HG03520 (cell line): Measurements from ENCODE around the gene CHCHD3.

ENCODE experiments used
- ATAC-seq: cut with Tn5 transposase; IDR thresholded peaks from one replicate; pipeline ENCODE4 v1.9.1; 2021; ENCODE audit warnings: mild to moderate bottlenecking, moderate library complexity; ENCODE audit not compliant: unreplicated experiment

CHCHD3 gene

DNA sequence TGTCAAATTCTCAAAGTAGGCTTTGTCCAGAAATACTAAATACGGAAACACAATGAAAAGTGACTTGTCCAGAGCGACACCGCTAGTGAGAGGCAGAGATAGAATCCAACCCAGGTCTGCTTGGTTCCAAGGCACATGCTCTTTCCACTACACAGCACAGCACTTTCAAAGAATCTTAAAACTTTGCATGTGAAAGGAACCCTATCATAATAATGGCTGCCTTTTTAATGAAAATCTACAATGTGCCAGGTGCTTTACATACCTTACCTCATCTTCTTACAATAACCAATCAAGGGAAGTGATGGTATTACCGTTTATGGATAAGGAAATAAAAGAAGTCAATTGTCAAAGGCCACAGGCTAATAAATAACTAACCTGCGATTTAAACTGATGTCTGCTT is 2.6 kb downstream of the CHCHD3 start:
- ATAC-seq = no peak

DNA sequence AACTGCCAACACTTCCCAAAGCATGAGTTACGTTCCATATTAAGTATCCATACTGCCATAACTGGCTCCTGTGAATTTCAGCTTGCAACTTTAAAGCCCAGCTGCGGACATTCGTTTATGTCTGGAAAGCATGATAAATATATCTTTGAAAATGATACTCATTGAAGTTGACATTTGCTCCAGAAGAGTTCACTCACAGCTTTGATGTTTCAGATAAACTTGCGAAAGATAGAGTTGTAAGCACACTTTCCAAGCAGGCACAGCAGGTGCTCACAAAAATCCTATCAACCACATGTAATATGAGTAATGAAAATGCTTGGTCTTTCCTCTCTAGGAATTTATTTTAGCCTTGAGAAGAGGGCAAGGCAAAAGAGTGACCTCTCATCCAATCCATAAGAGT is 4.5 kb downstream of the CHCHD3 start:
- no peak for ATAC-seq

- no peak for ATAC-seq
Observed at GRCh38 chr7:133076142-133076541, 5.7 kb downstream of the CHCHD3 start.

- ATAC-seq = no peak
Observed at GRCh38 chr7:133071506-133071905, 10.4 kb downstream of the CHCHD3 start.

DNA sequence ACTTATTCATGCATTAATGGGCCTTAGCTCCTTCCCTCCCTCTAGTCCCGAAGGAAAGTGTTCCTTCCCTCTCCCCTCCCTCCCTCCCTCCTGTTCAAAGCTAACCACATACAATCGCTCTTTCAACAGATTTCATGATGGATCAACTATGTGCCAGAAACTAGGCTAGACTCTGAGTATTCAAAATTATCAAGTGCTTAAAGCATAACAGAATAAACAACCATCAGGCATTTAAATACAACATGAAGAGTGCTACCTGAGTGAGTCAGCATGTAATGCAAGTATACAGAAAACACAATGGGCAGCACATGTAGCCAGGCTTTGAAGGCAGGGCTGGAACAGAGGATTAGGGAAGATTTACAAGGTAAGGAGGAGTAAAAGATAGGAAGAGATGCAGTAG is 11.3 kb downstream of the CHCHD3 start:
- ATAC-seq = no peak

DNA sequence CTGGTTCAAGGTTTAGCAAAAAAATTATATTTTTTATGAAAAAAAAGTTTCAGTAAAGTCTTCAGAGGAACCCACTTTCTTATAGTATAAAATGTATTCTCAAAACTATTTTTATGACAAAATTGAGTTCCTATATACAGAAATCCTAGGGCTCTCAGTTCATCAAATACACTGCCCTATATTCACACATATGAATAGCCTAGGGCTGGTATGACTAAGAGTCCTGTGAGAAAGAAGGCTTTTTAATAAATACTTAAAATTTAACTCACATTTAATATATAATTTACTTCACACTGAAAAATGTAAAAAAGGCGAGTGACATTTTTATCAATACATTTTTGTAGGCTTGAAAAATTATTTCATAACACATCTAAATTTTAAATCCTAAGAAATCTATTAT is 16.6 kb downstream of the CHCHD3 start:
- ATAC-seq = no peak

DNA sequence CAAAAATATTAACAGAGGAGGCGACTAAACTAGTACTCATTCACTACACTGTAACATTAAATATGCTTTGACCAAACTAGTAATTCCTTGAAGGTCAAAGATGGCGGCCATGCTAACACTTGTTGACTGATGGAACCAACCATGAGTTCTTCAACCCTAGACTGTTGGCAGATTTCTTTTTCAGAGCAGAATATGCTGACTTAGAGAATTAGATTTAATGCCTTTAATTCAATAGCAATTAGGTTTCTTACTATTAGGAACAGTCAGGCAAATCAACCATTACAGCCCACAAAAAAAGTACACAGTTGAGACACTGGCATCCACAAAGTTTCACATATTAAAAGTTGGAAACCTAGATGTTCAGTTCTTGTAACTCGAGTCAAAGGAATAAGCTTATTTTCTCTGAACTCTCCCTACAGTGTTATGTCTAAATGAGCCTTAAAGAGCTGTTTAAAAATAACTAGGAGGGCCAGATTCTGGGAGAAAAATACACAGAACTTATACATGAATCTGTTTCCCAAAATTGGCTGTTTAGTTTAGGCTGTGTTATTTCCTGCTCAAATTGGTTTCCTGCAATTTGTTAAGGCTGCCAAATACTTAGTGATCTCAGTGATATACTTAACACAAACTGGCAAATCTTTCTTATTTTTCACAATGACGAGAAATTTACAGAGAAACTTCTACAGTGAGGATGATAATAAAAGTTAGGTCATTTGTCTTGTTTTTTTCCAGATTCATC is 17.6 kb downstream of the CHCHD3 start:
- no peak for ATAC-seq

- ATAC-seq = no peak
Observed at GRCh38 chr7:133061792-133062191, 20.1 kb downstream of the CHCHD3 start.

GRCh38 chr7:133061357-133061756 is 20.5 kb downstream of the CHCHD3 start:
- no peak for ATAC-seq

- ATAC-seq = no peak
Observed at GRCh38 chr7:133060004-133060403, 21.9 kb downstream of the CHCHD3 start.

DNA sequence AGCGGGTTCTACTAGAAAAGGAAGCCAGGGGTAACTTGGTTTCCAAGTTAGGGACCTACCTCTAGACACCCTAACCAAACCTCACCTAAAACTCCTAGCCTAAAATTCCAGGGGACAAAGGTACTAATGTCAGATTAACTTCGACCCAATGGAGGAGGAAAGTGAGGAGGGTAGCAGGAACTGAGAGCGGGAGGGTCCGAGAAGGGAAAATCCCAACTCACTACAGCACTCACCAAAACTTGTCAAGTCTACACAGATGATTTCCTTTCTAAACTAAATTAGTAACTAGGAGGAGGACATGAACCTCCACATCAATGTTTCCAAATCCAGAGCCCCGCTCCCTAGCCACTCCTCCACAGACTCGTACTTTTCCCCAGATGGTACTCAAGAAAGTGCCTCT is 22.6 kb downstream of the CHCHD3 start:
- ATAC-seq = no peak

DNA sequence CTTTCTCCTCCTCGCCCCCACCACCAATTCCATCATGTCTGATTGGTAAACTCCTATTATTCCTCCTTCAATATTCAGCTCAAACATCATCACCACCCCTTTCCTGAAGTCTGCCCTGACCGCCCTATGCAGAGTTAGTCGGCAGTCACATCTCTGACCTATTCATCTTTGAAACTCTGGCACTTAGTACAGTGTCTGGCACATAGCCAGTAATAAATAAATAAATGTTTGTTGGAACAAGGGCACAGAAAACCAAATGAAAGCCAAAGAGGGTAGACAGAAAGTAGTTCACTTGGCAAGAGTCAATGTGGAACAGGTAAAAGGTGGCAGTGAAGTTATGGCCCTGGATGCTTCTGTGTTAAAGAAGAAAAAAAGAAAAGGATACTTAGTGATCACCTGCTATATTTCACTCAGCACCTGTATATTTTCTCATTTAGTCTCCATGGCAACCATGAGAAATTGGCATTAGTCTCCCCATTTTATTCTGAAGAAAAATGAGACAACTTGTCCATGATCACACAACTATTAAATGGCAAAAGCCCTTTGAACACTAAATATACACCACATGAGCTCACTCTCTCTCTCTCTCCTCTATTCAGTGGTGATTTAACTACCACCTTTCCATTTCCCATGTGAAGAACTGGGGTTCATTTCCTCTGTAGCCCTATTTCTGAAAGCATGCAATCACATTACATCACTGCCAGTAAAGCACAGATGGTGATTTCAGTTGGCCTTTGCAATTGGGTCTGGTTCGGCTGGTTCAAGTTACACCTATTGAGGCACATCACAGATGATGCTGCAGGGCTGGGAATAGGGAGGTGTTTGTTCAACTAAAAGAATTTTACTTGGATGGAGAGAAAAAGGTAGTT is 25.3 kb downstream of the CHCHD3 start:
- no peak for ATAC-seq

DNA sequence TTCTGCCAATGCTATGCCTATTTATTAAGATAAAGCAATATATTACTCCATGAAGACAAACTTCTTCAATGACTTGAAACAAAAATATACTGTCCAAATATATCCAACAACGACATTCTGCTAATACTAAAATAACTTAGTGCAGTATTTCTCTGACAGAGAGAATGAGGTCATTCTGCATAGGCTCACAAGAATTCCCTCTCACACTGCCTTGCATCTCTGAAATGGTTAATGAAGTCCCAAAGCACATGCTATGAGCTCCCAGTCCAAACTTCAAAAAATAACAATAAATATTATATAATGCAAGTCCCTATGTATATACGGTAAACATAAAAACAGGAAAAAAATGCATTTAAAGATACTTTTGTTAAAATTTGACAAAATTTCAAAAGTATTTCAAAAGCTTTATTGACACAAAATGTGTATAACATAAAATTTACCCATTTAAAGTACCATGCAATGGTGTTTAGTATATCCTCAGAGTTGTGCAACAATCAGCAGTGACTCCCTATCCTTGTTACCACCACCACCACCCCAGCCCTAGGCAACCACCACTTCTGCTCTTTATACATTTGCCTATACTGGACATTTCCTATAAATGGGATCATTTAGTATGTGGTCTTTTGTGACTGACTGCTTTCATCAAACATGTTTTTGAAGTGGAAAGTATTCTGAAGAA is 27.6 kb downstream of the CHCHD3 start:
- no peak for ATAC-seq

DNA sequence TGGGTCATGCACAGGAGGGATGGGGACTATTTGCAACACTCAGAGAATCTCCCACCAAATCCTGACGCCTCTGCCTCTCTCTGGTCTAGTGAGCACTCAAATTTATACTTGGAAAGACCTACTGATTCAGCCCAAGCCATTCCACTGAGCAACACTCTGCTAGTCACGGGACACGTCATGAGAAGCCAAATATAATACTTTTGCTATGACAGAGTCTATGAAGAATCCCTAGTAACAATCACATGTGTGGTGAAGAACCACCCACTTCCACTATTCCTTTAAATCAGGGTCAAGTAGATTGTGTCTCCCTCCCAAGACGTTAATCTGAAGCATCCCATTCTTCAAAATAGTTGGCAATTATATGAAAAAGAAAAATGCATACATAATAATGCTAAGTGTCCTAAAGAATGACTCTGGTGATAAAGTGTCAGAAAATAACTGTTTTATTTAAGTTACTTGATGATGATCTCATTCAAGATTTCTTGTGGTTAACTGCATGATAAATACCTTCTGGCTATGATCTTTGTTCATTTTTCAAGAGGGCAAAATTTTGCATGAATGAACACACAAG is 28.5 kb downstream of the CHCHD3 start:
- no peak for ATAC-seq

- ATAC-seq = no peak
Observed at GRCh38 chr7:133052826-133053225, 29.1 kb downstream of the CHCHD3 start.

- no peak for ATAC-seq
Observed at GRCh38 chr7:133052401-133052756, 29.5 kb downstream of the CHCHD3 start.

GRCh38 chr7:133051719-133052400 is 30.0 kb downstream of the CHCHD3 start:
- ATAC-seq = no peak

GRCh38 chr7:133051066-133051465 is 30.8 kb downstream of the CHCHD3 start:
- no peak for ATAC-seq

- ATAC-seq = no peak
Observed at GRCh38 chr7:133050200-133050995, 31.5 kb downstream of the CHCHD3 start.

DNA sequence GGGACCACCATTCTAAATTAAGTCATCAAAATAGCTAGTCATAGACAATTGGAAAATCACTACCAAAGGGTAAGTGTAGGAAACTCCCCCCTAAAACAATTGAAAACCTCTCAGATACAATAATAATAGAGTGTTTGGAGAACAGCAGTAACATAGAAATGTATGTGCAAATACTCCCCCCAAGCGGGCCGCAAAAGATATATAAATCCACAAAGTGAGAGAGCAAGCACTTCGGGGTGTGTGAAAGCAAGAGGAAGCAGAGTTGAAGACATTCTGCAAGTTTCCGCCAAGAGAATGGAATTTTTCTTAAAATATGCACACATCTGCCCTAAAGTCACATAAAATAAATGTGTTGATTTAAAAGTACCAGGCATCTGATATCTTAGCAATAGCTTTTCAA is 33.3 kb downstream of the CHCHD3 start:
- ATAC-seq = no peak
